GM21447 (cell line): ENCODE measurements around the gene SSU72.
"Not testable (repeated sequence)": the region's sequence is repeated elsewhere in the genome, so short reads cannot be mapped to it uniquely, and the experiment has no call there.

Experiments used
- ATAC-seq: cut with Tn5 transposase; IDR thresholded peaks from one replicate; pipeline ENCODE4 v1.9.1; 2021; ENCODE audit not compliant: unreplicated experiment

SSU72 gene

DNA sequence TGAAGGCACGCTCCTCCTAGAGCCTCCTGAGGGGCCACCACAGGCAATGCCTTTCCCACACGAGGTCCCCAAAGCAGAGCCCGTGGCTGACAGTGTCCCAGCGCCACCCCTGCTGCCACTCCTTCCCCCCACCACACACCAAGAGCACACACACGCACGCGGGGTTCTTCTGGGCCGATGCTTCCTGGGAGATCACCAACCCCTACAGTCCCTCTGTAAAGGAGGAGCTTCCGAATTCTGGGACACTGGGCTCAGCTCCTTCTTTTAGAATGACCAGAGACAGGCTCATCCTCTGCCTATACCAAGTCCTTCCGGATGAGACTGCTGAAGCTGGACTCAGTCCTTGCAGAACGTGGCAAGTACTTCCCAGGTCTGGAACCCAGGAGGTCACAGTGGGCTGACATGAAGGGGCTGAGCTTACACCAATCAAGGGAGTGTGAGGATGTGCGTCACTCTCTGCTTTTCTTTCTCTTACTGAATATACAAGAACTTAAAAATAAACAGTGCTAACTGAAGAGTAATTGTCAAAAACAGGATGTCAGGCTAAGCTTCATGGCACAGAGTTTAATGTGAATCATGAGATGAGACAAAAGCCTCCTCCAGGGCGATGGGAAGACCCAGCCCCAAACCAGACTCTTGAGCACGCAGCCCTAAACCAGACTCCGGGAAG lies 12.7 kb downstream of the SSU72 start:
- no peak for ATAC-seq

GRCh38 chr1:1560178-1560577 lies 14.5 kb downstream of the SSU72 start:
- no peak for ATAC-seq

DNA sequence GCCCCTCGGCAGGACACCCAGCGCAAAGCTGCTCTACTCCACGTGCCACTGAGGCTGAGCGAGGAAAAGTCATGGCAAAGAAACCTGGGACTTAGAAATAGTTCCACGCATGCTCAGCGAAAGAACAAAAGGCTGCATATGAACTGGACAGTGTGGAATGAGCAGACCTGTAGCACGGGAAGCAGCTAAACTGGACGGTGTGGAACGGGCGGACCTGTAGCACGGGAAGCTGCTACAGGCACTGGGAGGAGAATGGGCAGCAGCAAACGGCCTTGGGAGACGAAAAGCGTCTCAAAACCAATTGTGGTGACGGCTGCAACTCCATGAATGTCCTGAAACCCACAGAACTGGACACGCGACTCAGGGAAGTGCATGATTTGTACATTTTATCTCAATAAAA lies 15.6 kb downstream of the SSU72 start:
- ATAC-seq, result no peak

- no peak for ATAC-seq
These were observed 16.1 kb downstream of the SSU72 start for GRCh38 chr1:1558591-1558990.

GRCh38 chr1:1557688-1558087 lies 17.0 kb downstream of the SSU72 start:
- not testable (repeated sequence) for ATAC-seq

- ATAC-seq, result not testable (repeated sequence)
These were observed 17.7 kb downstream of the SSU72 start for GRCh38 chr1:1556961-1557360.

DNA sequence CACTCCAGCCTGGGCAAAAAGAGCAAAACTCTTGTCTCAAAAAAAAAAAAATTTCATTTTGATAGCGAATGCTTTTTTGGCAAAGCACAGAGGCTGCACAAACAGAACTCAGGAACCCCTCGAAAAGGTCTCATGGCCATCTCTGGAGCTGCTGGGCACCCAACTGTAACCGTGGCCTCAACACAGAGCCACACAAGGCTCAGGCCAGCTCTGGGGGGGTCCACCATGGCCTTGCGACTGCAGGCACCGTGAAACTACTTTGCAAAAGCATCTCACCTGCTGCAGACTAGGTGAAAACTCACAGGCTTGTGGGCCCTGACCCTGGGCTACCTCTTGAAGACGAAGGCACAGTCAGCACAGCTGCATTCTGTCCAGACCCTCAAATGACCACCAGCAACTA lies 18.2 kb downstream of the SSU72 start:
- no peak for ATAC-seq

DNA sequence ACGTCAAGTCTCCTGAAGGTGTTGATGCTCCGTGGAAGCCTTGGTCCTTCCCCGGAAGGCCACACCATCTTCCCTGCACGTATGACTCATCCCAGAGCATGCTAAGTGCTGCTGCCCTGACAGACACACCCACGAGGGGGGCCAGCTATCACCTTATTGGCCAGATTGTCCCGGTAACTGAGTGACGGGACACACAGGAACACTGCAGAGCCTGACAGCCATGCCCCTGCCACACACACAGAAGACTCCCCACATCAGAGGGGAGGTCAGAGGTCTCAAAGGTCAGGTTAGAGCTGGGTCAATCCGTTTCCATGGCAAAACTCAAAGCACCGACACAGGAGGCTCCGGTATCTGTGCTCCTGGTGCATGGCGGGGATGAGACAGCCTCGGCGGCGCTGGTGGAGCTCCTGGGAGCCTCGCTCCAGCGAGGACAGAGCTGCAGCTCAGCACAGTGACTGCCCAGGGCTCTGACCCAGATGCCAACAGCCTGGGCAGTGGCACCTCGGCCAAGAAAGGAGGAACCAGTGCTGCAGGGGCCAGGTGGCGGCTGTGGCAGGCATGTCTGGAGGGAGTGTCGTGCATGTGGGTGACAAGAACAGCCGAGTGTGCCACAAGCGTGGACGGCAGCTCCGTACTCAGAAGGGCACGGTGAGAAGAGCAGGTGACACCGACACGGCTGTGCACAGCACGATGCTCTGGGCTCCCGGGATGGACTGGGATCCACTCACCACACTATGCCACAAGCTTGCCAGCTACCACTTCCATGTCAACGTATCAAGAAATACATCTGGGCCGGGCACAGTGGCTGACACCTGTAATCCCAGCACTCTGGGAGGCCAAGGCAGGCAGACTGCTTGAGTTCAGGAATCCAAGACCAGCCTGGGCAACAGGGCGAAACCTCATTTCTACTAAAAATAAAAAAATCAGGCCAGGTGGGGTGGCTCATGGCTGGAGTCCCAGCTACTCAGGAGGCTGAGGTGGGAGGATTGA lies 19.4 kb downstream of the SSU72 start:
- ATAC-seq, result no peak

- ATAC-seq, result no peak
These were observed 20.1 kb downstream of the SSU72 start for GRCh38 chr1:1554550-1554925.

DNA sequence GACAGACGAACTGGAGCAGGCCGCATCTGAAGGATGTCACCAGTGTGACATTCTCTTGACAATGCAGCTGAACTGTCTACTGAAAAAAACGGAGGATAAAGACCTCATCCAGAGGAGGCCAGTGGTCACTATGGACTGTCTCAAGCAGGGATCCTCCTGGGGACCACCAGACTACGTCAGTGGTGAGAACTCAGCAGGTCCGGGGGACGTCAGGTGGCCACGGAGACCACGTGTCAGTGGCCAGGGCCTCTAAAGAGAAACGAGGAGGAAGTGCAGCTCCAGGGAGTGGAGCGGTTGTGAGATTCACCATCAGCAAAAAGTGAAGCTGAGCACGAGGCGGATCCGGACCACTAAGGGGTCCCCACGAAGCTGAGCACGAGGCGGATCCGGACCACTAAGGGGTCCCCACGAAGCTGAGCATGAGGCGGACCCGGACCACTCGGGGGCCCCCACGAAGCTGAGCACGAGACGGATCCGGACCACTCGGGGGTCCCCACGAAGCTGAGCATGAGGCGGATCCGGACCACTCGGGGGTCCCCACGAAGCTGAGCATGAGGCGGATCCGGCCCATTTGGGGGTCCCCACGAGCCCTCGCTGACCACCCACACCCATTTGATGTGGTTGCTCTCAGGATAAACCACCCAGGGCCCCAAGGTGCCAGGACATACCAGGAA lies 20.7 kb downstream of the SSU72 start:
- ATAC-seq, result no peak

GRCh38 chr1:1552263-1552639 lies 22.4 kb downstream of the SSU72 start:
- no peak for ATAC-seq

- no peak for ATAC-seq
These were observed 23.0 kb downstream of the SSU72 start for GRCh38 chr1:1551524-1552262.

- no peak for ATAC-seq
These were observed 23.9 kb downstream of the SSU72 start for GRCh38 chr1:1550591-1551432.

GRCh38 chr1:1550087-1550486 lies 24.6 kb downstream of the SSU72 start:
- ATAC-seq, result no peak

DNA sequence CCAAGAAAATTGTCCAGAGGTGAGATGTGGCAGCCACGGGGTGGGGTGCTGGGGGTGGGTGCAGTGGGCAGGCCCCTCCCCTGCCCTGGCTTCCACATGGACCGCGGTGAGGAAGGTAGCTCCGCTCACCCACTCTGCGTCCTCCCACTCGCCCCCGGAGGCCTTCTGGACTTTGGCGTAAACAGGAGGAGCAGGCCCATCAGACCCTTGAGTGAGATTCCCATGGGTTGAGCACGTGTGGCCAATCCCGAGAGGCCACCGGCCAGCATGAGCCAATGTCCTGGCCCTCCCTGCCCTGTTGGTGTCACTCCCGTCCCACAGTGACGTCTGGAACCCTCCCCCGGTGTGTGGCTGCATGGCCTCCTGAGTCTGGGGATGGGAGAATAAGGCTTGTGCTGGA lies 26.1 kb downstream of the SSU72 start:
- ATAC-seq, result no peak

DNA sequence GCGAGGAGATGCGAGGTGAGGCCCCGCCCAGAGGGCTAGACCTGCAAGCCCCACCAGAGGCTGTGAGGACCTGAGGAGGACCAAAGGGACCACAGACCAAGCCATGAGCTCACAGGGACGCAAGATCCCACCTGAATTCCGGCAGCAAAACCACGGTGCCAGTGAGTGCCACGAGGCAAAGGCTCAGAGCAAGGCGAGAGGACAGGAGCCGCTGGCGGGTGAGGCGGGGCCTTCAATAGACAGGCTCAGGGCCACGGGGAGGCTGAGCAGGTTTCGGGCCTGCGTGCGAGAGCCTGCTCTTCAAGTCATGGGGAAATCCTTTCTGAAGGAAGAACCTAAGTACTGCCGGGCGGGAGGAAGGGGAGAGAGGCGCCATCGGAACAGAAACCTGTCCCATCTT lies 27.2 kb downstream of the SSU72 start:
- ATAC-seq, result no peak

GRCh38 chr1:1547011-1547410 lies 27.7 kb downstream of the SSU72 start:
- ATAC-seq, result no peak

DNA sequence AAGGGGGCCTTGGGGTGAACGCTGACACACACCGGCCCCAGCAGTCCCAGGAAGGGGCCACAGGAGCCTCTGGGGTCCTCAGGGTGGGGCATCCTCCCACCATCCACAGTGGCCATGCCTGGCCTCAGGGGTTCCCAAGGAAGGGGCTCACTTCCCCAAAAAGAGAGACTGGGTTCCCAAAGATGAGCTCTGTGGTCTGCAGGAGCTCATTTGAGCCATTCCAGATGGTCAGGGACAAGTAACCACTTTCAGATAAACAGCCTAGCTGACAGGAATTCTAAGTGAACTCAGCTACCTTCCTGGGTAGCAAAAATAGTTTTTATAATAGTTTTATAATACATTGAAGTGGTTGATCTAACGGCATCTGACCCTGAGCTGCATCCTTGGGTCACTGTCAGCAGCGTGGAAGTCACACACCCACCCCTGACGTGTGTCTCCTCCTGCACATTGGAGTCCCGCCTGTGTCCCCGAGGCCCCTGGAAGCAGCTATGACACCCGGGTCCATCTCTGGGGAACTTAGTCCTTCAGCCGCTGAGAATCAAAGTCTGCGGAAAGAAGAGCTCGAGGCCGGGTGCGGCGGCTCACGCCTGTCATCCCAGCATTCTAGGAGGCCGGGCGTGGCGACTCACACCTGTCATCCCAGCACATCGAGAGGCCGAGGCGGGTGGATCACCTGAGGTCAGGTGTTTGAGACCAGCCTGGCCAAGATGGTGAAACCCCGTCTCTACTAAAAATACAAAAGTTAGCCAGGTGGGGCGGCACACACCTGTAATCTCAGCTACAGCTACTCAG lies 28.5 kb downstream of the SSU72 start:
- ATAC-seq, result no peak

DNA sequence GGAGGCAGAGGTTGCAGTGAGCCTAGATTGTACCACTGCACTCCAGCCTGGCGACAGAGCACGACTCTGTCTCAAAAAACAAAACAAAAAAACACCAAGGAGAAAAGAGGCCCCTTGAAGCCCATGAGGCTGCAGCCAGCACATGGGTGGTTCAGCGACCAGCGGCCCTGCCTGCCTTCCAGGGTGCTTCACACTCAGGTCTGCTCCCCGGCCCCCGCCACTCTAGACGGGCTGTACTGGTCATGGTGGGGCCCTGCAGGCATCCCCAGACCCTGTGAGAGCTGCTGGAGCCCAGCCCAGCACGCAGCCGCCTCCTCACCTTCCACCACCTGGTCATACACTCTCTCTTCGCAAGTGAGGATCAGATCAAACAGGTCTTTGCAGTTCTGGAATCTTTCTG lies 30.1 kb downstream of the SSU72 start:
- ATAC-seq, result no peak
